Stimulated activated CD4-positive, alpha-beta T cell treated with anti-CD3 and anti-CD28 coated beads, Interleukin-12 subunit alpha, Interleukin-12 subunit beta, amount 100 ng/mL, for 4 hours (primary cell): Measurements from ENCODE around the gene CDK17.

Experiments used
- DNase-seq: peaks from one replicate; pipeline ENCODE4 v3.0.0-alpha.2; 2020

The CDK17 gene

GRCh38 chr12:96258104-96258961 lies 141.9 kb downstream of the CDK17 start:
- DNase-seq: no peak

- no peak for DNase-seq
Observed at GRCh38 chr12:96257550-96258103, 142.6 kb downstream of the CDK17 start.

- DNase-seq: no peak
Observed at GRCh38 chr12:96256672-96257361, 143.4 kb downstream of the CDK17 start.

DNA sequence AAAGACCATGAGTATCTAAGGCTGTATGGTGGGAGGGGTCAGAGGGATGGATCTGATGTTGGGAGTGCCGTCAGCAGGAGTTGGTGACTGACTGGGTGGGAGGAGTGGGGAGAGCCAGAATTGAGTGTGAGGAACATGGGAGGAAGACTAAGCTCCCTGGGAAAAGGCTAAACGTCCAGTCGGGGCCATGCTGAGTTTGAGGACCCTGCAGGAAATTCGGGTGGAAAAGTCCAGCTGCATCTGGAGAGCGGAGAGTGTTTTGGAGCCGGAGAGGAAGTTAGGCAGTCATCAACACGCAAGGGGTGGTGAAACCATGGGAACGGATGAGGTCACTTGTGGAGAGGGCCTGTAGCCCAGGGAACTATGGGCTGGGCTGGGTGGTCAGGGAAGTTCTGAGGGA lies 145.2 kb downstream of the CDK17 start:
- no peak for DNase-seq

- DNase-seq: no peak
Observed at GRCh38 chr12:96250119-96250685, 150.0 kb downstream of the CDK17 start.

DNA sequence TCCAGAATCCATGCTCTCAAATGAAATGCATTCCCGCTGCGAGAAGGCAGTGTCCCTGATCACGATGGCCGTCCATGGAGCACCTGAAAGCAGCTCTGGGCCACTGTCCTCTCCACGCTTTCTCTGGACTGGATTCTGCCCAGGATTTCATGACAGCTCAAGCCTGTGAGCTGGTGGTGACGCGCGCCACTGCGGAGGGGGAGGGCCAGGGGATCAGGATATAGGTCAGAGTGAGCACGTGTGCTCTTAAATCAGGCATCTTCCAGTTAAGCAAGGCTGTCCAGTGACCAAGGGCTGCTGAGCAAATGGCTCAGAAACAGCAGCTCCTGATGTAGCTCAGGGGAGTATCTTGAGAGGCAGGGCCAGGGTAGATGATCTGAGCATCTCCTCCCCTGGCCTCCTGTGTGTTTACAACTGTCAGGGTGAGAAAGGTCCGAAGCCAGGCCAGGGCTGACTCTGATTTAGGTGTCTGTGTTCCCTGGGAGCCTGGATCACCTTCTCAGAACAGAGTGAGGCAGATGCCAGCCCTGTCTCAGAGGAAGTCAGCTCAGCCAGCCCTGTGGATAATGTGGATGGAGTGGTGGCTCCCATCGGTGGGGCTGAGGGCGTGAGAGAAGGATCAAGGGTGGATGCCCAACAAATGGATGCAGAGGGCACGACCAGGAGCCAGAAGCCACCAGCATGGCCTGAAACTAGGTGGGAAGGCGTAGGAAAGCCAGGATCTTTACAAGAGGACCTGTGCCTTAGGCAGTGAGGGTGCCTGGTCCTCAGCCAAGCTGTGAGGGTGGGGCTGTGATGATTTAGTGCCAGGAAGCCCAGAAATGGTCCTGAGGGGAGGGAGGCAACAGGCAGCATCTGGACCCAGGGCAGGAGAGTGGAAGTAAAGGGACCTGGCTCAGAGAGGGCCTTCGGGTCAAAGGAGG lies 150.8 kb downstream of the CDK17 start:
- no peak for DNase-seq

DNA sequence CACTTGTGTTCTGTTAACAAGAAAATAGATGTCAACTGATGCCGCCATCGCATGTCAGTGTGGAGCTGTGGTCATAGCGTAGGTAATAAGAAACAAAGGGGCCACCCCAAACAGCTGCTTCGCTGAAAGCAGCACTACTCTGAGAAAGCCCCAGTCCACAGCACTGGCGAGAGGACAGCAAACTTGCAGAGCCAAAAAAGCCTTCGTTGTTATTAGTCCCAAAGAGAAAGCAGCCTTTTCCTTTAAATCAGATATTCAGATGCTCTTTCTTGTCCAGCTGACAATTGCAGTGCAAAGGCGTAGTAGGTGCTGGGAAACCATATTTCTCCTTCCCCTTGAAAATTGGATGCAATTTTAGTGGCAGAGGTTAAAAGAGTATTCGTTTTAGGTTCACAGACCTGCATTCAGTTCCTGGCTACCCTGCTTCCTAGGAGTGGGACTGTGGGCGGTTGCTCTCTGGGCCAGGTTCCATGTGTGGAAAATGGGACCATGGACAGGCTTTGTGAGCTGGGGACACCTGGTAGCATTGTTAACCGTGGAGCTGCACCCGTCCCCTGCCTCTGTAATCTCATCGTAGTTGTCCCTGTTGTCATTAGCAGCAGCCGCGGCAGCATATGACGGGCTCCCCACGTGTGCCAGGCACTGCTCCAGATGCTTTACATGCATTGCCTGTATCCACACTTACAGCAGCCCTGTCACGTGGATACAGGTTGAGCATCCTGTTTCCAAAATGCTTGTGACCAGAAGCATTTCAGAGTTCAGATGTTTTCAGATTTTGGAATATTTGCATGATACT lies 151.9 kb downstream of the CDK17 start:
- DNase-seq: no peak

- no peak for DNase-seq
Observed at GRCh38 chr12:96247563-96247962, 152.7 kb downstream of the CDK17 start.

GRCh38 chr12:96246926-96247505 lies 153.2 kb downstream of the CDK17 start:
- DNase-seq: no peak

- DNase-seq: no peak
Observed at GRCh38 chr12:96244826-96245225, 155.4 kb downstream of the CDK17 start.

GRCh38 chr12:96242597-96242996 lies 157.6 kb downstream of the CDK17 start:
- DNase-seq: no peak

GRCh38 chr12:96241846-96242256 lies 158.4 kb downstream of the CDK17 start:
- DNase-seq: no peak

GRCh38 chr12:96241431-96241830 lies 158.8 kb downstream of the CDK17 start:
- no peak for DNase-seq

- no peak for DNase-seq
Observed at GRCh38 chr12:96240656-96241055, 159.6 kb downstream of the CDK17 start.

GRCh38 chr12:96239711-96240635 lies 160.3 kb downstream of the CDK17 start:
- no peak for DNase-seq

- DNase-seq: no peak
Observed at GRCh38 chr12:96238336-96239047, 161.7 kb downstream of the CDK17 start.

DNA sequence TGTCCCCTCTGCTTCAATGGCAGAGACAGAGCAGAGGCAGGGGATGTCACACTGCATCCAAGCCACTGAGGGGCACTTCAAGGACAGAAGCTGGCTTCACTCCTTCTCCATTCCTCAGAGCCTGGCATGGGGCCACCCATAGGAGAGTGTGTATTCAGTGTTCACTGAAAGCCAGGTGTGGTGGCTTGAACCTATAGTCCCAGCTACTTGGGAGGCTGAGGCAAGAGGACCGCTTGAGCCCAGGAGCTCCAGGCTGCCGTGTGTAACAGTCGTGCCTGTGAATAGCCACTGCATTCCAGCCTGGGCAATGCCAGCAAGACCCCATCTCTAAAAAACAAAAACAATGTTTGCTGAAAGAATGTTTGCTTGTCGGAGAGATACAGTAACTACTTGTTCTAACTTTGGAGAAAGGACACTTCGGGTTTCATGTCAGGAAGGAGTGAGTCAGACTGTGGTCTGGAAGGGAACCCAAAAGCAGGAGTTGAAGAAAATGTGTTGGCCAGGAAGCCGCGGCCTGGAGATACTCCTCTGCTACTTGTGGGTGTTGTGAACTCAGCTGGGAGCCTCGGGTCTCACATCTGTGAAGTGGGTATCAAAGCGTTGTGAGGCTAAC lies 162.7 kb downstream of the CDK17 start:
- peak; percentile 17 for DNase-seq

GRCh38 chr12:96237035-96237434 lies 163.2 kb downstream of the CDK17 start:
- no peak for DNase-seq
